ENCODE results near the gene TLCD5. TPM values are rescaled to one million over a fixed set of nuclear protein-coding genes. Genes with fewer than 3 reads are reported as not detected.
A peak's percentile ranks its signal among the peaks of the same experiment; 100 is the strongest.

The TLCD5 gene
- total RNA-seq, 1 experiment from 2014 or later = 9.3 TPM

DNA sequence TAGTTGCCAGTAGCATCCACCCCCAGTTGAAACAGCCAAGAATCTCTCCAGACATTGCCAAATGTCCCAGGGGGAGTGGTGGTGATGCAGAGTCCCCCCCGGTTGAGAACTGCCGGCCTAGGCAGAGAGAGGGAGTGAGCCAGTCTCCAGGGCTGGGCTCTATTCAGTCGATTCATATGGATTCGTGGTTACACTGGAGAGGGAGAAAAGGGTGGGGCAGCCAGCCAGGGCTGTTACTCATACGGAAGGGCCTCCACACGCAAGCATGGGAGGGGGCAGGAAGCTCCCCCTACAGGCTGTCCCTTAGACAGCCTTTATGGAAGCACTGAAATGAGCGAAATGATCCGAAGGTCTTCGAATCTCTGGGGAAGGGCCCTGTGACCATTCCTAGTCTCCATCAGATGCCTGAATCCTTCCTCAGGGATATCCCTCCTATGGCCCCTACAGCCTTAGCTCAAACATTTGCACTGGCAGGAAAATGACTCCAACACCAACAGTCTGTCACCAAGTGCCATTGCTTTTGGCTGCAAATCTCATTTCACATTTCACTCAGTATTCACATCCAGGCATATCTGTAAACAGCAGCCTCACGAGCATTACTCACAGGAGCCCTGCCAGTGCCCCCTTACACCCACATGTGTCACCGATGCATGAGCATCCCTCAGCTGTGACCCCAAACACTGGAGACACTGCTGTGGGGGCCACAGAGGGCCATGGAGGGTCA lies 18.4 kb upstream of the TLCD5 start:
- peak; percentile 39 for DNase-seq (ENCODE audit: extremely low read depth, low read depth)

DNA sequence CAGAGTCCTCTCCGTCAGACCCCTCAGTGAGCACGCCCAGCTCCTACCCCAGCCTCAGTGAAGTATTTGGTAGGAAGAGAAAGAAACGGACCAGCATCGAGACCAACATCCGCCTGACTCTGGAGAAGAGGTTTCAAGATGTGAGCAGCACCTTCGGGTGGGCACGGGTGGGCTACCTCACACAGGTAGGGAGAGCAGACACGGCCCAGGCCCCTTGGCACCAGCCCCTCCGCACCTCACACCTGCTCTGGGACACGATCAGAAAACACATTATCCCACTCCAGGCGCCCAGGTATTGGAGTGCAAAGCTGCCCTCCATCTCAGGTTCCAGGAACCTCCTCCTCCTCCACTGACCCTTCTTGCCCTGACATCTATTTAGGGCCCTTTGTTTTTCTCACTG lies 17.6 kb upstream of the TLCD5 start:
- DNase-seq (ENCODE audit: extremely low read depth, low read depth) = no peak

DNA sequence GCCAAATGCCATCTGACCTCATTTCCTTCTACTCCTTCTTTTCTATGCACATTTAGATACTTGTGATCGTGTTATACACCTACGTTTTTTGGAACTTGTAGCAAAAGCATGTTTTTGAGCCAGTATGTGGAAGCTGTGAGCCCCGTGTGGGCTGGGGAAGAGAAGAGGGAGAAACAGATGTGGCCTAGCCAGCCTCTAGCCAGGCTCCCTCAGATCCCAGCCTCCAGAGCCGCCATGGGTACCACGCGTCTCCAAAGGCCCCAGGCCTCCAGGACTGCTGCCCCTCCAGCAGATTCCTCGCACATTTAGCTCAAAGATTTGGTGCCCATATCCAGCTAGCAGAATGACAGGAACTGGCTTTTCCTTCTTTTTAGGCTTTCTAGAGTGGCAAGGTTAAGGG lies 17.0 kb upstream of the TLCD5 start:
- DNase-seq (ENCODE audit: extremely low read depth, low read depth) = no peak

DNA sequence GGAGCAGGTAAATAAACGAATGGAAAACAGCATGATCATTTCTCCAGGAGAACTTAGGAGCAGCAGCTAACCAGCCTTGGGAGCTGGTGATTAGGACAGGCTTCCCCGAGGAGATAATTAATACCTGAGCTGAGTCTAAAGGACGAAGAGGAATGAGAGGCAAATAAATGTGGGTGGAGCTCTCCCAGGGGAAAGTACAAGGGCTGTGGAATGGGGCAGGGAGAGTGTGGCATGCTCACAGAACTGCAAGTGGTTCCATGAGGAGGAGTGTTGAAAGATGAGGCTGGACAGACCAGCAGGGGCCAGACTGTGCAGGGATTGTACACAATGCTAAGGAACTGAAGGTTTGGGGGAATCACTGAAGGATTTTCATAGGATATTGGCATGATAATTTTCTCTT lies 14.2 kb upstream of the TLCD5 start:
- no peak for DNase-seq (ENCODE audit: extremely low read depth, low read depth)

DNA sequence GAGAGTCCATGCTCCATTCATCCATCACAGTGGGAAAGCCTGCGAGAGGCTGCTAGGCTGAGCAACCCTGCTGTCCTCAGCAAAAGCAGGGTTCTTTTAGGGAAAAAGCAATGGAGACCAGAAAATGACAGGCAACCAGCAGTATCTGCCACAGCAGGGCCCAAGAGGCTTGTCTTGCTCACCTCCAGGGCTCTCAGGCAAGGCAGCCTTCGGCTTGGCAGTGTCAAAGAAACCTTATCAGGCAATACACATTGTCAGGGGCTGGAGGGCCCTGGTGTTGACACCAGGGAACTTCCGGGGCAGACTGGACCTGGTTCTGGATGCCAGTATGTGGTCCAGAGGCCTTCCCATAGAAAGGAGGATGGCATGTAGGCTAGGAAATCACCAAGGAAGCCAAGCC lies 10.2 kb upstream of the TLCD5 start:
- DNase-seq (ENCODE audit: extremely low read depth, low read depth) = no peak

DNA sequence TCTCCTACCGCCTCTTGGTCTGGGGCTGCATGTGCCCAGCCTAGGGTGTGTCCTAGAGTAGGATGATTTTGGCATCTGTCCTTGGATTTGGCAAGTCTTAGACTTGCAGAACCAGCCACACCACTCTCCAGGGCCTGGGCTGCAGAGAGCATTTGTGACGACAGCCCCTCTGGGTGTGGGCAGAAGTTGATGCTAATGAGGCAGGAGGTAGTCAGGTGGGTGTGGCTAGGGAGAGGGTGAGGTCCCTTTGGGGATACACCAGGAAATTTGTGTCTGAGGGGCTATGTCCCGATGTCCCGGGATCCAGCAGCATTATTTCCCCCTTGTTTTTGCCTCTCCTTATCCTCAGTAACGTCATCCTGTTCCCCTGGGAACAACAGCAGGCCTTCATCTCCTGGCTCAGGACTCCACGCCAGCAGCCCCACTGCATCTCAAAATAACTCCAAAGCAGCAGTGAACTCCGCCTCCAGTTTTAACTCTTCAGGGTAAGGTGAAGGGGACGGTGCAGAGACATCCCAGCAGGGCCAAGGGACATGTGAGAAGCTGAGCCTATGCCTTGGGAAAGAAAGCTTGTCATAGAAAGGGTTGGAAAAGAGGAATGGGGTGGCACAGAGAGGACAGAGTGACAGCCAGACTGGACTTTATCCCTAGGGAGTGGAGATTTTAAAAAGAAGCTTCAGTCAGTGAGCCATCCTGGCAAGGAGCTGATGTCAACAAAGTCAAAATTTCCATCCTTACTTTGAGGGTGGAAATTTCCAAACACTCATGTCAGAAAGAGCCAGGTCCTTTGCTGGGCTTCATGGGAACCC lies 8.0 kb upstream of the TLCD5 start:
- DNase-seq (ENCODE audit: extremely low read depth, low read depth) = no peak

DNA sequence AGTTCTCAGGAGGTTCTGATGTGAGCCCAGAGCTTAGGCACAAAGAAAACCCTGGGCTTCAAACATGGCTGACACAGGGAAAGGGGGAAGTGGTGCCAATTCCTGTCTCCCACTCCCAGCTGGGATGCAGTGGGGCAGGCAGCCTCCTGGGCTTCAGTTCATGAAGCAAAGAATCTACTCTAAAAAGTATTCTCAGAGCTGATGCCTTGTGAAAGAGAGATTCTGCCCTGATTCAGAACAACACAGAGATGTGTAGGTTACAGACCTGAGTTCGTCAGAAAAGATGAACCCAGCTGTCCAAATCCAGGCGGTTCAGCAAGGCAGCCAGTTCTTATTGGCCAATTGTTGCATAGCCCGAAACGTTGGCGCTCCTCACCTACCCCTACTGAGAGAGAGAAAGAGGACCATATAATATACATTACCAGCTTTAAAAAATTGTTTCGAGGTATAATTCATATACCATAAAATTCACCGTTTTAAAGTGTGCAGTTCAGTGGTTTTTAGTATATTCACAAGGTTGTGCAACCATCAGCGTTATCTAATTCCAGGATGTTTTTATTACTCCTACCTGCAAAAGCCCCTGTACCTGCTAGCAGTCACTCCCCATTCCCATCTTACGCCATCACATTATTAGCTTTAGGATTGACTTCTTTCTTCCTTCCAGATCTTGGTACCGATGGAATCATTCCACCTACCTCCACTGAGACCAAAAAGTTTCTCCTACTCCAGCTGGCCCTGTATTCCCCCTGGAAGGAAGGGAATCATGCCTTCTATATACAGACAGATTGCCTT lies 7.2 kb upstream of the TLCD5 start:
- DNase-seq (ENCODE audit: extremely low read depth, low read depth) = no peak

DNA sequence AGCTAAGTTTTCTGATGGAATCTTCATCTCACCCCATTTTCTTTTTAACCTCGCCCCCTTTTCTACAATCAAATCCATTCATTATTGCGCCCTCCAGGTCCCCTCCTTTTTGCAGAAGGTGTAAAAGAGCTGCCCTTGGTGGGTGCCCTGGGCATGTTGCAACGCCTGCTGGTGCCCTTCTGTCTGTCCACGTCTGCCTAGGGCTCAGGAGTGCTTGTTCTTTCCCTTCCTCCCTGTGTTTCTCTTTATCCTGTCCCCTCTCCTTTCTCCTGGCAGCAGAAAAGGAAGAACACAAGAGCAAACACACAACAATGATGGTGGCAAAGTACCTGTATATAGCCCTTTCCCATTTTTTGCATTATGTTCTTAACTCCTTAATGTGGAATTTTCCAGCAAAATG lies 6.2 kb upstream of the TLCD5 start:
- DNase-seq (ENCODE audit: extremely low read depth, low read depth) = no peak

DNA sequence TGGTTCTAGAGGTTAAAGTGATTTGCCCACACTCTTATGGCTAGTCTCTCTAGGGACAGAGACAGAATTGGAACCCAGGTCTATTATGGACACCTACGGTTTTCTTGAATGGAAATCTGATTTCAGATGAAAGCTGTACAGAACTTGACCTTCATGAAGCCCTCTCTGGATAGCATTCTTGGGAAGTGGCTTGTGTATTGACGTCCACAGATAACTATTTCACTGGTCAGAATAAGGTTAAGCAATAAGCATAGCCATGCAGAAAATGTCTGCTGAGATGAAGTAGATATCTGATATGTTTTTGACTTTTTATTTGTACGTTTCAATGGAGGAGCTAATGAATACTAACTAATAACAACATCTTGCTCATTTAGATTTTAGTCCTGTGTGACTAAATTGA lies 1.1 kb downstream of the TLCD5 start:
- DNase-seq (ENCODE audit: extremely low read depth, low read depth) = no peak

DNA sequence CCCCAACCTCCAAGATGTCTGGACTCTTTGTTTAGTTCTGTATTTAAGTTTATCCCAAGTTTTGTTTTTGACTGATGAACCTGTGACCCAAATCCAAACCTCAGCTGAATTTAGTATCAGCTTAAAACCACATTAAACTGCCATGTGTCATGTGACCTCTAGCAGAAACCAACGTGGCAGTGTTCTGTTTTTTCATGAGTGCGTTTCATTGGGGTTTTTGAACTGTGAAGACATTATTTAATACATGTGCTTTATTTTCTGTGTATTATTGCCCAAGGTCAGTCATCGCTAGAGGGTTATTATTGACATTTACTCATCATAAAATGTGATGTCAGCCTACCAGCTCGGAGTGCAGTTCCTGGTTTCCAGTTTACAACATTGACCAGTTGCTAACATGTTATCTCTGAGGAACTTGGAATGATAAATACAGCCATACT lies 1.8 kb downstream of the TLCD5 start:
- DNase-seq (ENCODE audit: extremely low read depth, low read depth) = no peak

DNA sequence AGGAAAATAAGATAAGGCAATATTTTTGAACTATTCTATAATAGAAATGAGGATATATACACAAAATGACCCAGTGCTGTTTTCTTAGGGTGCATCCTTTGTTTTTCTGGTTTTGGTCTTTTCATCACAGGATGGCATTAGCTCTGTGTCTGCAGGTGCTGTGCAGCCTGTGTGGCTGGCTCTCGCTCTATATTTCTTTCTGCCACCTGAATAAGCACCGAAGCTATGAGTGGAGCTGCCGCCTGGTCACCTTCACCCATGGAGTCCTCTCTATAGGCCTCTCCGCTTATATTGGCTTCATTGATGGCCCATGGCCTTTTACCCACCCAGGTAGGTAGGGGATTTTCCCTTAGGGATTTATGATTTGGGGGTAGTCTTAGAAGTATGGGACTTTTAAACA lies 2.2 kb downstream of the TLCD5 start:
- no peak for DNase-seq (ENCODE audit: extremely low read depth, low read depth)

DNA sequence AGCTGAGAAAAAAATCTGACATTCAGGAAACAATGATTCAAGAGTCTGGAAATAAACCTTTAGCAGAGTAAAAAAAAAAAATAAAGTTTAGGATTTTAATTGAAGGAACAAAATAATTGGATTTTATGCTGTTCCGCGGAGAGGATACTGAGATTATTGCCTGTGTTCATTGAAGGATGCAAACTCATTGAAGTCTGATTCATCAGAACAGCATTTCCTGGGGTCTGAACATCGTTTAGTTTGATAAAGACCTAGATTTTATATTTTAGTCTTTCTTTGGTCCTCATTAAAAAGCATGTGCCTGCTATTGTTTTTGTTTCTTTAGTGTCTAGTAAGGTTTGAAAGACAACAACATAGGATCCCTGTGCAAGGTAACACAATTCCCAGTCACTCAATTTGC lies 4.5 kb downstream of the TLCD5 start:
- DNase-seq (ENCODE audit: extremely low read depth, low read depth) = no peak

DNA sequence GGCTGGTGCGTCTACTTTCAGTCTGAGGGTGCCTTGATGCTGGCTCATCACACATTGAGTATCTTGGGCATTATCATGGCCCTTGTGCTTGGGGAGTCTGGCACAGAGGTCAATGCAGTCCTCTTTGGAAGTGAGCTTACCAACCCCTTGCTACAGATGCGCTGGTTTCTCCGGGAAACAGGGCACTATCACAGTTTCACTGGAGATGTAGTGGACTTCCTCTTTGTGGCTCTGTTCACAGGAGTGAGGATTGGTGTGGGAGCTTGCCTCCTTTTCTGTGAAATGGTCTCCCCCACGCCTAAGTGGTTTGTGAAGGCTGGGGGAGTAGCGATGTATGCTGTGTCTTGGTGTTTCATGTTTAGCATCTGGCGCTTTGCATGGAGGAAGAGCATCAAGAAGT lies 4.9 kb downstream of the TLCD5 start:
- DNase-seq (ENCODE audit: extremely low read depth, low read depth) = no peak

DNA sequence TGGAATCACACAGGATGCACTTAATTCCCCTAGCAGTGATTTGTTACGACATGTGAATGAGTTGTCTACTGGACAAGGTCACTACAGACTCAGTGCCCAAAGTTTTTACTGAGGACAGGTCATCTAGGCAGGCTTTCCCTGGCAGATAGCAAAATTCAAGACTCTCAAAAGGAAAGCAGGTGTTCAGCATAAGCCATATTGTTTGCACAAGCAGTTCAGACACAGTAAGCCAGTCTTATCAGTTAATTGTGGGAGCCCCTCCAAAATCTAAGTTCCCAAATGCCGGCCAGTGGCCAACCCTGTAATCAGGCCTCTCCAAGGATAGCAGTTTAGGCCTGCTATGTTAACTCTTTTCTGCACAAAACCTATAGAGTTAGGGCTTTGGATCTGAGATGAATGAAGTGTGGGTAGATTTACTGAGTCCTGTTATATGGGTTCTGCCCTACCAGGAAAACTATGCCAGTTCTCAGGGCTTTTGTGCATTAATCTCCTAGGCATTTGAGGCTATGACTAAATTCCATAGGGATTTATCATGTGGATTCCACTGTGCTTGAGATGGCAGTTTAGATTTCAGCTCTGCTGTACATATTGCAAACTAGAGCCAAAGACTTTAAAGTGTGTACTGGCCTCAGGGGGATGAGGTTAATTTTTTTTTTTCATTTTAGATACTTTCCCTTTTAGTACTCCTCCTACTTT lies 6.3 kb downstream of the TLCD5 start:
- peak; percentile 64 for DNase-seq (ENCODE audit: extremely low read depth, low read depth)

DNA sequence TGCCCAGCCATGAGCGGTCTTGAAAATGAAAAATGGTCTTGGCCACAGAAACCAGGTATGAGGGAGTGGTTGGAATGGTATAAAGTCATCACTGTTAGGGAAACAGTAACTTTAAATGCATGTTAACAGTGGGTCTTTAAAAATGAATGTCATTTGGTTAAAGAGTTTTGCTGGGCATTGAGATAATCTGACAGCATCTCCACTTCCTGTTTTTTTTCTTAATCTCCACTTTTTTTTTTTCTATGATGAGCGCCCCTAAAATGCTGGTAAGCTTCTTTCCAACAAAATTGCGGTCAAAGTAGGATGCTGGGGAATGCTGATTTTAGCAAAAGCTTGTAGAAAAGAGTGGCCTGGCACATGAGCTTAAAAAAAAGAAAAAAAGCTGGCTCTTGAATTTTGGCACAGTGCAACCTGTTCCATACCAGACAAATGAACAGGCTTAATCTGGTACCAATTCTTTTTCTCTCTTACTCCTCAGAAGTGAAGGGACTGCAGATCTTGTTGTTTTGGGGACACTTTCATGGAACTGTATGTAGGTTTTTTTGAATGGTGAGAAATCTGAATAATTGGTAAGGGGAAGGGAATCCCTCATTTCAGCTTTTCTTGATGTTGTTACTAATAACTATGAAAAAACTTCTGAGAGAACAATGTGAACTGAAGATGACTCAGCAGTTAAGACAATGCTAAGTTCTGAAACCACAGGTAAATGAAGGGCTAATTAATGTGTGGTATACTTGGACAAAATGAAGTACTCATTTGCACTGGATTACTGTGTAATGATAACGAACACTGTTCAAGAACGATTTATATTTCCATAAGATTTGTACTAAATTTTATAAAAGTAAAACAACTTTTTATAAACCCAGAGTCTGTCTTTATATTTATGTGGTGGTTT lies 8.0 kb downstream of the TLCD5 start:
- no peak for DNase-seq (ENCODE audit: extremely low read depth, low read depth)

DNA sequence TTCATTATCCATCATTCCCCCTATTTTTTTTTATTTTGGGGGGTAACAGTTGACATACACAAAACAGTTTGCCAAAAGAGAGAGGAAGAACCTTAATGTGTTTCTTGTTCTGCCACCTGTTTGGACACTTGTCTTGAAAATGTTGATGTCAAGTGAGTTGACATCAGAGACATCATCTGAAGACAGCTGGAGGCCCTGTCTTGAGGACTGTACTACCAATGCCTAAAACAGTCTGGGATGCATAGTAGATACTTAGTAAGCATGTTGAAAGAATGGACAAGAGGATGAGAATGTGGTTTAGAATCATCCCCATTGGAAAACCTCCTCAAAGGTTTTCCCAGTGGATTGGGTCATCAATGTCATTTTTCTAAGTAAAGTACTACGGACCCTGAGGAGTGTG lies 8.7 kb downstream of the TLCD5 start:
- no peak for DNase-seq (ENCODE audit: extremely low read depth, low read depth)

DNA sequence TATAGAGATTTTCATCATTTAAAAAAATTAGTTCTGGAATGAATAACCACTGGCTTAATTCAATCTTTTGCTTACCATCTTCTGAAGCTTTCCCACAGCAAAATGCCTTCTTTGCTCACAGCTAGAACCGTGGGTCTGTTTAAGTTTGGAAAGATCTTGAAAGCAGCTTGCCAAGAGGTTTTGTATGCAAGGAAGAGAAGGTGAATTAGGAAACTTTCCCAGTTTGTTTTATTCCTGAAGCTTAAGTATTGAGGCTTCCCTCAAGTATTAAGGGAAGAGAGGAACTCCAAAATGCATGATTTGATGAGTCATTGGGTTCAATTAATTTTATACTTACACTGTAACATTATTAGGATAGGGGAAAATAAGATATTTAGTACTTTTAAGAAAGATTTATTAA lies 9.2 kb downstream of the TLCD5 start:
- DNase-seq (ENCODE audit: extremely low read depth, low read depth) = no peak

DNA sequence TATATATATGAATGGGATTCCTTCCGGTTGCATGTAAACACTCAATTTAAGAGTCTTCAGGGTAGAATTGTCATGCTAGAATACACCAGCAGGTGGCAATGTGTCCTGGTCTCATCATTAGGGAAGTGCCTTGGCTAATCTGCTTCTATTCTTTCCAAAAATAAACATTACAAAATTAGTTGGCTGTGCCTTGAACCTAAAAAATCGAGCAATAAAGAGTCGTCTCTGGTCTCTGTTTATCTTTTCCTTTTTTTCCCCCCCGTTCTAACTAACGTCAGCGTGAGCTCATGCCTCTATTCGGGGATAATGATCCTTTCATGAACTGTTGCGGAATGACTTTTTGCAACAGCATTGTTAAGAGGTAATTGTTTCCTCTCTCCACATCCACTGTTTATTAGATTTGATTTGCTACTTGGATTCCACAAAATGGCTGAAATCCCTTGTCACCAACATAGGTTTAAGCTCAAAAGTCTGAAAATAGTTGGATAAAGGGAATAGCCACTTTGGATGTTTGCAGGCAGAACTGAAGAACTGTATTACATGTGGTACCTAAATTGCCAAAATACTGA lies 9.9 kb downstream of the TLCD5 start:
- DNase-seq (ENCODE audit: extremely low read depth, low read depth) = peak; percentile 72

DNA sequence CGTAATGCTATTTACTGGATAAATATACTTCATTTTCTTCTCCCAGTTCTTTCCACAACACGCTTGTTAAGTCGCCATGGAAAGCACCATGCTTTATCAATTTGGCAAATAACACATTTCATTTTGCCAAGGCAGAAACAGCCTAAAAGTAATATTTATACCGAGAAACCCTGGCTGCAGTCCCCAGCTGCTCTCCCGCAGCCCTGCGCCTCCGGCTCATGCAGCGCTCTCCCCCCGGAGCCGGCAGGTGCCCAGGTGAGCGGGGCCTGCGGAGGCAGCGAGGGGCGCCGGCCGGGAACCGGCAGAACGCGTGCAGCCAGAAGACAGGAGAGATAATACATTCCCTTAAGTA lies 10.4 kb downstream of the TLCD5 start:
- no peak for DNase-seq (ENCODE audit: extremely low read depth, low read depth)

Measured in NCI-H460 (cell line).